SK-N-SH treated with all-trans-retinoic acid at 6 μM for 48 hours (cell line): ENCODE data around the gene POLDIP3.
A peak's percentile ranks its signal among the peaks of the same experiment; 100 is the strongest.

Experiments
- ATAC-seq: fragments of 200-7000 bp; cut with Tn5 transposase; 3 replicates; pipeline ENCODE4 v1.9.1; 2020; ENCODE audit warnings: mild to moderate bottlenecking, moderate library complexity
- ARNTL ChIP-seq: fragments of 450-650 bp; formaldehyde crosslinking; IDR thresholded peaks from 2 replicates; pipeline ENCODE4 v1.5.0; 2020; ENCODE audit warnings: low read depth, mild to moderate bottlenecking, moderate library complexity, borderline replicate concordance
- BACH2 ChIP-seq: fragments of 250-450 bp; sonication (Bioruptor Pico); IDR thresholded peaks from 2 replicates; pipeline ENCODE4 v1.9.0; 2021; ENCODE audit warnings: mild to moderate bottlenecking, borderline replicate concordance
- CREB5 ChIP-seq: fragments of 250-450 bp; sonication (Bioruptor Pico); IDR thresholded peaks from 2 replicates; pipeline ENCODE4 v1.5.1; 2020; ENCODE audit warnings: low read depth, mild to moderate bottlenecking, moderate library complexity
- CSDC2 ChIP-seq: fragments of 250-450 bp; sonication (Bioruptor Pico); IDR thresholded peaks from 2 replicates; pipeline ENCODE4 v1.5.0; 2020; ENCODE audit warnings: mild to moderate bottlenecking, moderate library complexity
- CSRNP3 ChIP-seq: fragments of 250-450 bp; sonication (Bioruptor Pico); IDR thresholded peaks from 2 replicates; pipeline ENCODE4 v1.5.1; 2021; ENCODE audit warnings: mild to moderate bottlenecking, moderate library complexity
- ESRRG ChIP-seq: fragments of 250-450 bp; sonication (Bioruptor Pico); IDR thresholded peaks from 2 replicates; pipeline ENCODE4 v1.6.1; 2021; ENCODE audit warnings: mild to moderate bottlenecking
- GLIS3 ChIP-seq: fragments of 250-450 bp; sonication (Bioruptor Pico); IDR thresholded peaks from 2 replicates; pipeline ENCODE4 v1.5.0; 2020; ENCODE audit warnings: mild to moderate bottlenecking, moderate library complexity
- ISL1 ChIP-seq: fragments of 250-450 bp; sonication (Bioruptor Pico); IDR thresholded peaks from 2 replicates; pipeline ENCODE4 v2.1.2; 2022; ENCODE audit warnings: mild to moderate bottlenecking, moderate library complexity
- OSR1 ChIP-seq: fragments of 250-450 bp; sonication (Bioruptor Pico); IDR thresholded peaks from 2 replicates; pipeline ENCODE4 v1.8.0; 2022; ENCODE audit warnings: moderate library complexity, mild to moderate bottlenecking, inconsistent platforms
- PATZ1 ChIP-seq: fragments of 250-450 bp; sonication (Bioruptor Pico); IDR thresholded peaks from 2 replicates; pipeline ENCODE4 v1.8.0; 2020; ENCODE audit warnings: mild to moderate bottlenecking, moderate library complexity, borderline replicate concordance
- POU6F1 ChIP-seq: fragments of 250-450 bp; sonication (Bioruptor Pico); IDR thresholded peaks from 2 replicates; pipeline ENCODE4 v1.8.0; 2021; ENCODE audit warnings: low read depth, mild to moderate bottlenecking, moderate library complexity, borderline replicate concordance
- PPARA ChIP-seq: fragments of 250-450 bp; sonication (Bioruptor Pico); IDR thresholded peaks from 2 replicates; pipeline ENCODE4 v1.5.0; 2020; ENCODE audit warnings: mild to moderate bottlenecking, borderline replicate concordance
- RARB ChIP-seq: fragments of 250-450 bp; sonication (Bioruptor Pico); IDR thresholded peaks from 2 replicates; pipeline ENCODE4 v1.8.0; 2021; ENCODE audit warnings: mild to moderate bottlenecking, moderate library complexity
- SNAI2 ChIP-seq: fragments of 250-450 bp; sonication (Bioruptor Pico); IDR thresholded peaks from 2 replicates; pipeline ENCODE4 v1.5.0; 2020; ENCODE audit warnings: mild to moderate bottlenecking, moderate library complexity
- TOX ChIP-seq: fragments of 250-450 bp; sonication (Bioruptor Pico); IDR thresholded peaks from 2 replicates; pipeline ENCODE4 v1.8.0; 2021; ENCODE audit warnings: mild to moderate bottlenecking, moderate library complexity, borderline replicate concordance
- TSHZ2 ChIP-seq: fragments of 250-450 bp; sonication (Bioruptor Pico); IDR thresholded peaks from 2 replicates; pipeline ENCODE4 v1.5.0; 2020; ENCODE audit warnings: mild to moderate bottlenecking, moderate library complexity
- ZC3H10 ChIP-seq: fragments of 250-450 bp; sonication (Bioruptor Pico); IDR thresholded peaks from 2 replicates; pipeline ENCODE4 v1.5.1; 2021; ENCODE audit warnings: mild to moderate bottlenecking, moderate library complexity
- ZFP3 ChIP-seq: fragments of 250-450 bp; sonication (Bioruptor Pico); IDR thresholded peaks from 2 replicates; pipeline ENCODE4 v1.5.0; 2020; ENCODE audit warnings: mild to moderate bottlenecking, moderate library complexity
- ZFP30 ChIP-seq: fragments of 450-650 bp; formaldehyde crosslinking; IDR thresholded peaks from 2 replicates; pipeline ENCODE4 v1.5.0; 2022; ENCODE audit warnings: mild to moderate bottlenecking, moderate library complexity
- ZNF565 ChIP-seq: fragments of 450-650 bp; formaldehyde crosslinking; conservative IDR thresholded peaks from 2 replicates; pipeline ENCODE4 v1.5.0; 2020; ENCODE audit warnings: low read depth, mild to moderate bottlenecking, moderate library complexity
- ZNF70 ChIP-seq: fragments of 450-650 bp; formaldehyde crosslinking; IDR thresholded peaks from 2 replicates; pipeline ENCODE4 v1.5.0; 2020; ENCODE audit warnings: mild to moderate bottlenecking, moderate library complexity
- ZNF8 ChIP-seq: fragments of 450-650 bp; formaldehyde crosslinking; IDR thresholded peaks from 2 replicates; pipeline ENCODE4 v1.5.0; 2020; ENCODE audit warnings: mild to moderate bottlenecking, moderate library complexity

POLDIP3 gene

GRCh38 chr22:42562279-42562678, 52.4 kb downstream of the POLDIP3 start:
- ATAC-seq: no peak
- TF ChIP-seq ZFP3 (no peak), ZFP30 (no peak), ZNF565 (CRISPR knock-in tag) (no peak)

GRCh38 chr22:42561856-42562255, 52.8 kb downstream of the POLDIP3 start:
- TF ChIP-seq BACH2 (CRISPR knock-in tag) (no peak), TOX (CRISPR knock-in tag) (no peak), PATZ1 (CRISPR knock-in tag) (no peak), ISL1 (CRISPR knock-in tag) (no peak), TSHZ2 (CRISPR knock-in tag) (no peak), ZFP3 (no peak), ZFP30 (no peak), CSDC2 (no peak), OSR1 (no peak), CSRNP3 (CRISPR knock-in tag) (no peak), ARNTL (CRISPR knock-in tag) (no peak), PPARA (CRISPR knock-in tag) (no peak), ZC3H10 (no peak), SNAI2 (CRISPR knock-in tag) (no peak), ZNF565 (CRISPR knock-in tag) (no peak), ESRRG (CRISPR knock-in tag) (no peak), RARB (CRISPR knock-in tag) (no peak), GLIS3 (CRISPR knock-in tag) (no peak), ZNF8 (CRISPR knock-in tag) (no peak), POU6F1 (CRISPR knock-in tag) (no peak)
- no peak for ATAC-seq

- TF ChIP-seq ZFP30 (no peak), OSR1 (no peak), ESRRG (CRISPR knock-in tag) (no peak), POU6F1 (CRISPR knock-in tag) (no peak), CREB5 (CRISPR knock-in tag) (no peak), ZNF70 (CRISPR knock-in tag) (no peak), SNAI2 (CRISPR knock-in tag) (no peak), GLIS3 (CRISPR knock-in tag) (no peak), ZNF565 (CRISPR knock-in tag) (no peak), CSDC2 (no peak), ZFP3 (no peak), ZC3H10 (no peak)
- TF ChIP-seq, all 23 proteins: peak for 0
These were observed 53.9 kb downstream of the POLDIP3 start for GRCh38 chr22:42560781-42561180.

More at GRCh38 chr22:42560781-42561180, 53.9 kb downstream of the POLDIP3 start:
- peak; percentile 63 for ATAC-seq
